PC-3 (cell line): ENCODE results near the gene ZNF710.

Experiments used
- CTCF ChIP-seq: fragments of 300-600 bp; sonication (generic); conservative IDR thresholded peaks from 2 replicates; pipeline ENCODE4 v1.5.1; 2017; ENCODE audit warnings: antibody characterized with exemption, low read depth, mild to moderate bottlenecking, low read length
- EZH2 ChIP-seq: fragments of 300-600 bp; sonication (generic); IDR thresholded peaks from one replicate; pipeline ENCODE4 v1.6.1; 2017; ENCODE audit warnings: antibody characterized with exemption, mild to moderate bottlenecking, low read length; ENCODE audit not compliant: unreplicated experiment

- TF ChIP-seq CTCF (no peak), EZH2 (no peak)
These were observed 2.9 kb upstream of the ZNF710 start for GRCh38 chr15:89998141-89998661.
